Measurements from ENCODE around the gene POU6F2.
A peak's percentile ranks its signal among the peaks of the same experiment; 100 is the strongest.
"Not testable (repeated sequence)": the region's sequence is repeated elsewhere in the genome, so short reads cannot be mapped to it uniquely, and the experiment has no call there.

Gene POU6F2

DNA sequence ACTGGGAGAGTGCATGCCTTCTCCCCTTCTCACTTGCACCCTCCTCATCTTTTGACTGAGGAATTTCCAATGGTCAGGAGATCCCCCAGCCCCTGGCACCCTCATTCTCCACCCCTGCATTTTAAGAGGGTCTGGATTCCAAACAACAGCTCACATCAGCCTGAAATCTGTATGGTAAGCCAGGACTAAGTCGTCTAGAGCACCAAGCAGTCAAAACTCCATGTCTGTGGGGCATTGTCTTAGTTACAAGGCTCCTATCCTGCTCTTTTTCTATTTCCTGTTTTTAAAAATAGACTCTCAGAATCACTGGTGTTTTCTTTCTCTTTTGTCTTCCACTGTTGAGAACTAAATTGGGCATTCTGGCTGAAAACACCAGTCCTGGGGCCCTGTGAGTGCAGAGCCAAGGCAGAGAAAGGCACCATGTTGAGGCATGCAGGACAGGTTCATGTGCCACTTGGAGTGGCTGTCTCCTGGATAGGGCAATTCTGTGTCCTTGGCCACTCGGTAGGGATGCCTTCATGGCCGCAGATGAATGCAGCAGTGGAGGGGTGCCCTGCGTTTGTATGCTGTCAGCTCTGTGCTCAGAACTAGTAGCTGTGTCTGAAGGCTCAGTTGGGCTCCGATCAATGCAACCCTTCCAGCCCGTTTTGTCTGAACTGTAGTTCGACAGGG, 371.9 kb downstream of the POU6F2 start:
- in situ Hi-C loops (cut with HindIII; ENCODE audit: low pct_ligation_motif_present, low pct_unique_long_range_greater_than_20kb, low sequenced_read_pairs), result no loop called here

DNA sequence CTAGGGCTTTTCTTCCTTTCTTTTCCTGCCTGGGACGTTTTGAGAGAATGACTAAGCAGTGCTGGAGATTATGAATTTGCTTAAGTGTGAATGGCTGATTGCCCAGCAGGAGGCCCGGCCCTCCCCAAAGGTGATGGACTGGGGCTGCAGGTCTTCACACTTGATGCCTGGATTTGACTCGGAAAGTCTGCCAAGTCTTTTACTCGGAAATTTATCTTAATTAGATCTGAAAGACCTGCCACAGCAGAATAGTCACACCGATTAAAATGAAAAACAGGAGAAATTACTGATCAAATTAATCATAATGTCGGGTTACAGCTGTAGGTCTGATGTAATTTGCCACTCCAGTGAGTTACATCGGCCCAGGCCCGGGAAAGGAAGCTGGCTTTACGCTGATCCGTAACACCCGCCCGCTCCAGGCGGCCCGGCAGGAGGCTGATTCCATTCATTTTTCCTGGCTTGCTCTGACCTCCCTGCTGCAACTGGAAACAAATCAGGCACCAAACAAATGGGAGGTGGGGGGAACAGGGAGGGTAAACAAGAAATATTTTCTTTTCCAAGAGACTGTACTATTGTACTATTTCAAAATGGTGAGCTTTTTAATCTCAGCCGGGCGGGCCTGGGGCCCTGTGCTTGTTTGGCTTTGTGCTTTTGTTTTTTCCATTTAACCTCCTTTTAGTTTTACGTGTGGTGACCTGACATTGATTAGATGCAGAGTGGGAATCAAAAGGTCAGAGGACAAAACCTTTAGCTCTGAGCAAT, 376.1 kb downstream of the POU6F2 start:
- DNase-seq, result peak; percentile 48
- in situ Hi-C loops (cut with HindIII; ENCODE audit: low pct_ligation_motif_present, low pct_unique_long_range_greater_than_20kb, low sequenced_read_pairs), result no loop called here

More for the DNA sequence above, 371.9 kb downstream of the POU6F2 start:
- no peak for DNase-seq

DNA sequence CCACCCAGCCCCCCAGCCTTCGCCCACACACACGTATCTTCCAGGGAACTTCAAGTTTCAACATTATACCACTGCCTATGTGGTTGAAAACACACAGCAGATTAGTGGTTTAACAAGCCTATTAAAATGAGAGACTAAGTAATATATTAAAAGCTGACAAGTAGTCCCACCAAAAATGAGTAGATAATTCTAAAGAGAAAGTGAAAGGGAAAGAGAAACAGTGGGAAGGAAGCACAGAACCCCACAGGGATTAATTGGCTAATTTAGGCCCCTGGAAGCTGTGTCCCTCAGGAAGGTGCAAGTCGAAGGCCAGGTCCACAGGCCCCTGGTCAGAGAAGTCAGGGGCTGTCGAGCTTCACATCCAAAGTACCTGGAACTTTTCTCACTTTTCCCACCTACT, 378.0 kb downstream of the POU6F2 start:
- DNase-seq, result no peak
- in situ Hi-C loops (cut with HindIII; ENCODE audit: low pct_ligation_motif_present, low pct_unique_long_range_greater_than_20kb, low sequenced_read_pairs), result no loop called here

DNA sequence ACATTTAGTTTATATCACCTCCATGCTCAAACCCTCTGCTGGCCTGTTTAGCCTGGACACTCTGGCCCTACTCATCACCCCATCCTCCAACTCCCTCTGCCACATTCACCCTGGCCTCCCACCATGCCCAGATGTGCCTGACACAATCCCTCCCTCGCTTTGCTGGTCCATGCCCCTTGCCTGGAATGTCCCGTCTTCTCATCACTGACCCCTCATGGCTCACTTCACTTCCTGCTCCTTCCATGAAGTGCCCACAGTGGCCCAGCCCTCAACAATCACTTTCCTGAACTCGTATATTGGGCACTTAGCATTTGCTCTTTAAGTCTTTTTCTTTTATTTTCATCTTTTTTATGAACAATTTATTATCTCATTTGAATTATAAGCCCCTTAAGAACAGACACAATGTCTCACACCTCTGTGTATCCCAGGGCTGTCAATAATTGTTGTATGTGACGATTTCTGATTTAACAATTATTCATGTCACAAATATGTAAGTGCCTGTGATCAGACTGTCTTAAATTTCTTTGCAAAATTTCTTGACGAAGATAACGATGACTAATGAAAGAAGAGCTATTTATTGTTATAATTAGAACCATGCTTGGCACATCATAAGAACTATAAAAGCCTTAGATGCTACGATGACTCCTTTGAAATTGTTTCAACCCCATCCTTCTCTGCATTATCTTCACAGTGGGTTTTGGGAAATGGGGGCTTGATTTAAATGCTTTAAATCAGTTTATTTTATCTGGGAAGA, 378.6 kb downstream of the POU6F2 start:
- no peak for DNase-seq
- in situ Hi-C loops (cut with HindIII; ENCODE audit: low pct_ligation_motif_present, low pct_unique_long_range_greater_than_20kb, low sequenced_read_pairs), result no loop called here

DNA sequence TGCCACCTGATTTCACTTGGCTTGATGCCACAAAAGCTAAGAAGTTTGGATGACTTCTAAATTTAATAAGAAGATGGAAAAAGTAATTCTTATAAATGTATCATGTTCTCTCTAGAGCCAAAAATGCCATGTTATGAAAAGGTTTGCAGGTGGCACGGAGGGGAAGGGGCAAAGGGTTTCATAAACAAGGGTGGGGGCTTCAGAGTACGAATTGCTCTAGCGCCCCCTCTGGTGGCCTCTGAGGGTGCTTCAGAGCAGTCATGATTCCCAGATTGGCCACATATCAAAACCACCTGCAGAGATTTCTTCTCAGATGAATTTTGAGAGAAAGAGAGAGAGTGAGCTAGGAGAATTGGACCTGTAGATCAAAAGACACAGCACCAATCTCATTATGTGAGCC, 379.9 kb downstream of the POU6F2 start:
- in situ Hi-C loops (cut with HindIII; ENCODE audit: low pct_ligation_motif_present, low pct_unique_long_range_greater_than_20kb, low sequenced_read_pairs), result no loop called here
- DNase-seq, result peak; percentile 29

DNA sequence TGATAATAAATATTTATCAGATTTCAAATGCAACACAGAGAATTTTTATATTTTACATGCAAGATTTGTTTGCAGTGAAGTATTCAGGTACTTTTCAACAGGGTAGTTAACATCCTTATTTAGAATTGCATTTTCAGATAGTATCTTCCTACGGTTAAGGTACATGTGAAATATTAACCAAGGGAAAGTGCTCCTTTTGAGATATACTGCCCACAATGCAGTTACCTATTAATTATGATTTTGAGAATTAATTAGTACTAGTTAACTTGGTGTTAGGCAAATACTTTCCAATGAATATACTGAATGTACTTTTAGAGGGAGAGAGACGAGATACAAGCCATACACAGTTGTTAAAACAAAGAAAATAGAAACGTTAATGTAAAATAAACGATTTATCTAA, 382.3 kb downstream of the POU6F2 start:
- in situ Hi-C loops (cut with HindIII; ENCODE audit: low pct_ligation_motif_present, low pct_unique_long_range_greater_than_20kb, low sequenced_read_pairs), result no loop called here
- DNase-seq, result no peak

DNA sequence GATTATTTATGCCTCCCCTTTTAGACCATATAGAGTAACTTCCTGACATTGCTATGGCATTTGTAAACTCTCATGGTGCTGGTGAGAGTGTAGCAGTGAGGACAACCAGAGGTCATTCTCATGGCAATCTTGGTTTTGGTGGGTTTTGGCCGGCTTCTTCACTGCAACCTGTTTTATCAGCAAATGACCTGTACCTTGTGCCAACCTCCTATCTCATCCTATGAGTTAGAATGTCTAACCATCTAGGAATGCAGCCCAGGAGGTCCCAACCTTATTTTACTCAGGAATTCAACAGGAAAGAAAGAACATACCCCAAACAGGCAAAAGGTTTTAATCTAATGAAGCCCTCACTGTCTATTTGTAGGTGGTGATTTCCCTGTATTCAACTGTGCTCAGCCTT, 383.1 kb downstream of the POU6F2 start:
- in situ Hi-C loops (cut with HindIII; ENCODE audit: low pct_ligation_motif_present, low pct_unique_long_range_greater_than_20kb, low sequenced_read_pairs), result no loop called here
- no peak for DNase-seq

DNA sequence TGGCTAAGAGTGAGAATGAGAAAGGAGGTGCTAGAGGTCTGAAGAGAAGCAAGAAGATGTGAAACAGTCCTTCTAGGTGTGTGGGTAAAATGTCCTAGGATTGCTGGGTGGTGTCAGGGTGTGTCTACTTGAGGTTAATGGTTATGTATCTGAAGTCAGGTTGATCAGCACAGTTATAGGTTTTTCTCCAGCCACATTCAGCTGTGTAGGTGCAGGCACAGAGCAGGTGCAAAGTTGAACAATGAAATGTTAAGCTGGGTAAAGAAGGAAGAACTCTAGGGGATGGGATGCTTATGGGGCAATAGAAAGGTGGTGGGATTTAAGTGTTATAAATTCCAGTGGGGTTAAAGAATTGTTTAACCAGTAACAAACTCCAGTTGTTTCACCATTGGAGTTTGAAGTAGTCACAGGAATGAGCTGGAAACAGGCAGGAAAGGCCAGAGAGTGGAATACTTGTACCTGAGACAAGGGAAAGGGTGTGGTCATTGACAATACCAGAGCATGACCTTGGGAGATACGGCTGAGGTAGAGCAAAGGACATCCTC, 388.1 kb downstream of the POU6F2 start:
- no peak for DNase-seq
- in situ Hi-C loops (cut with HindIII; ENCODE audit: low pct_ligation_motif_present, low pct_unique_long_range_greater_than_20kb, low sequenced_read_pairs), result no loop called here

DNA sequence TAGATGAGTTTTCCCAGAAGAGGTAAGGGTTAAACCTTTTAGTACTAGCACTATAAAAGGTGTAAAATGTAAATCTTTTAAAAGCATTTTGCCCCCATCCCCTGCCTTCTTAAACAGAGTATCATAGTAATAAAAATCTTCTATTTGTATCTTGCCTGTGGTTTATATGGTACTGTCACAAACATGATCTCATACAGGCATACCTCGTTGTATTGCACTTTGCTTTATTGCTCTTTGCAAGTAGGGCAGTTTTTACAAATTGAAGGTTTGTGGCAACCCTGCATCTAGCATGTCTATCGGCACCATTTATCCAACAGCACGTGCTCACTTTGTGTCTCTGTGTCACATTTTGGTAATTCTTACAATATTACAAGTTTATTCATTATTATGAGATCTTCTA, 389.7 kb downstream of the POU6F2 start:
- in situ Hi-C loops (cut with HindIII; ENCODE audit: low pct_ligation_motif_present, low pct_unique_long_range_greater_than_20kb, low sequenced_read_pairs), result no loop called here
- DNase-seq, result no peak

DNA sequence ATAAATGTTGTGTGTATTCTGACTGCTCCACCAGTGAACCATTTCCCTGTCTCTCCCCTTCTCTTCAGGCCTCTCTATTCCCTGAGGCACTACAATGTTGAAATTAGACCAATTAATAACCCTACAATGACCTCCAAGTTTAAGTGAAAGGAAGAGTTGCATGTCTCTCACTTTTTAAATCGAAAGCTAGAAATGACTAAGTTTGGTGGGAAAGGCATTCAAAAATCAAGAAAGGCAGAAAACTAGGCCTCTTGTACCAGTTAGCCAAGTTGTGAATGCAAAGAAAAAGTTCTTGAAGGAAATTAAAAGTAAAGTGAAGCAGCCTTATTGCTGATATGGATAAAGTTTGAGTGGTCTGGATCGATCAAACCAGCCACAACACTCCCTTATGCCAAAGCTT, 390.2 kb downstream of the POU6F2 start:
- in situ Hi-C loops (cut with HindIII; ENCODE audit: low pct_ligation_motif_present, low pct_unique_long_range_greater_than_20kb, low sequenced_read_pairs), result no loop called here
- no peak for DNase-seq

DNA sequence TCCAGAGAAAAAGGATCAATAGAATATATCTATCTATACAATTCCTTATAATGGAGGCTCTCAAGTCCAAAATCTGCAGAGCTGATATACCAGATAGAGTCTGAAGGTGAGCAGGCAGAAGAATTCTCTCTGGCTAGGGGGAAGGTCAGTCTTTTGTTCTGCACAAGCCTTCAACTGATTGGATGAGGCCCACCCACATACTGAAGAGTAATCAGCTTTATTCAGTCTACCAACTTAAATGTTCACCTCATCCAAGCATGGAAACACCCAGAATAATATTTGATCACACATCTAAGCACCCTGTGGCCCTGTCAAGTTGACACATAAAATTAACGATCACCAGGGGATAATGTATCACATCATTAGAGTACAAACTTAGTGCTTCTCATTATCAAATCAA, 394.7 kb downstream of the POU6F2 start:
- in situ Hi-C loops (cut with HindIII; ENCODE audit: low pct_ligation_motif_present, low pct_unique_long_range_greater_than_20kb, low sequenced_read_pairs), result no loop called here
- DNase-seq, result no peak

DNA sequence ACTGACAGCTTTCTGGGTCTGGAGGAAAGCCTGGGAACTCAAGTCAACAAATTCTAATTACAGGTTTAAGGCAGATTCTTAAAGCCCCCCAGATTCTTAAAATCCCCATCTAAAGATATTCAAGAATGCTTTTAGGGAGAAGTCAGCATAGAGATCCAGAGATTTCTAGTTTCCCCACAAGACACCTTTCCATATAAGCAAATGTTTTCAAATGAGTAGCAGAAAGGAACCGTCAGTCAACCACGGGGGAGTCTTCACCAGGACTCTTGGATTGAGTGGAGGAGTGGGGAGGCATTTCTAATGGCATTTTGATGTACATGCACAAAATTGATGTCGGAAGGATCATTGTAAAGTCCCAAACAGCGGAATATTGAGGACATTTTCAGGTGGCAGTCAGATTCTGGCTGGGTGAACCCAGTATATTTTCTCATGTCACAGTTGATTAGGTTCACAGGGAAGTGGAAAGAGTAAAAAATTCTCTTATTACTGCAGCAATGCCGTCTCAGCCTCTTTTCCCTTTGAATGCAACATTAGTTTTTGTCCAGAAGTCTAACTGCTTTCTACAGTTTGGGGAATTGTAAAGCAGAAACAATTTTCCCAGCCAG, 396.8 kb downstream of the POU6F2 start:
- no peak for DNase-seq
- in situ Hi-C loops (cut with HindIII; ENCODE audit: low pct_ligation_motif_present, low pct_unique_long_range_greater_than_20kb, low sequenced_read_pairs), result no loop called here

DNA sequence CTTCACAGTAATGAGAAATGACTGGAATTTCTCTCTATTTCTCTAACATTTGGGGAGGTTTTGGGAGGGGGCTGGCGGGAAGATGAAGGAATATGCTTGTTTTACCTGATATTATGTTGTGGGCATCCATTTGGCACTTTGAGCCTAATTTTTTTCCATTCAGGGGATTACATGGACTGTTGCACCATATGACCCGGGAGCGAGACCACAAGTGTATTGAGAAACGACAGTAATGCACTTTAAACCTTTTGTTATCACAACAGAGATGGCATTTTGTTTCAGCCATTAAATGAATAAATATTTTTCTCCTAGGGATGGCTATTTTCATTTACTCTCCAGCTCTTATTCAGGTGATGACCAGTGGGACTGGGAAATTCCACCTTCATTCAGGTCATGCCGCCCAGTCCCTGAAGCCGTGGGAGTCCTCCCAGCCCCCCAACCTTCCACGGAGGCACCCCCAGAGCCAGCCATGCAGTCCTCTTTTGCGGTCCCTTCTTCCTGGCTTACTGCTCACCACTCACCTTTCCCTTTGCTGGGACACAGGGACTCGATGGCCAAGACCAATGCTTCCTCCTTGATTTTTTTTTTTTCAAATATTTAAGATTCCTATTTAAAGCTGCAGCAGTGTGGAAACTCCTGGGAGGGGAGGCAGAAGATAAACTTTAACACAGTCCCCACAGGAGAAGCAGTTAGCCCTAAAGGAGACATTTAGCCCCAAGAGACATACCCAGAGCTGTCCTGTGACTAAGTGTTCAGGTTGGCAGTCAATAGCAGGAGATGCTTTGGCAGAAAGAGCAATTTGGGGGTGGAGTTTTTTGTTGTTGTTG, 397.6 kb downstream of the POU6F2 start:
- DNase-seq, result no peak
- in situ Hi-C loops (cut with HindIII; ENCODE audit: low pct_ligation_motif_present, low pct_unique_long_range_greater_than_20kb, low sequenced_read_pairs), result no loop called here

DNA sequence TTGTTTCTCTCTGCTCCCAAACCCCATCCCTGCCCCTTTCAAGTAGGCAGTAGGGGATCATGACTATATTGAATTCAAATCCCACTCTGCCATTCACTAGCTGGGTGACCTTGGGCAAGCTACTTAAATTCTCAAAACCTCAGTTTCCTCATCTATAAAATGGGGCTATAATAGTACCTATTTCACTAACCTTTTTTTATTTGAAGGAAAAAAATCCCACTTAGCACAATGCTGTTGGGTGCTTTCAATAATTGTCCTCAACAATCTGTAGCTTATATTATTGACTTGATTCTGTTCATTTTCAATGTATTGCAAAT, 398.1 kb downstream of the POU6F2 start:
- in situ Hi-C loops (cut with HindIII; ENCODE audit: low pct_ligation_motif_present, low pct_unique_long_range_greater_than_20kb, low sequenced_read_pairs), result no loop called here
- no peak for DNase-seq

DNA sequence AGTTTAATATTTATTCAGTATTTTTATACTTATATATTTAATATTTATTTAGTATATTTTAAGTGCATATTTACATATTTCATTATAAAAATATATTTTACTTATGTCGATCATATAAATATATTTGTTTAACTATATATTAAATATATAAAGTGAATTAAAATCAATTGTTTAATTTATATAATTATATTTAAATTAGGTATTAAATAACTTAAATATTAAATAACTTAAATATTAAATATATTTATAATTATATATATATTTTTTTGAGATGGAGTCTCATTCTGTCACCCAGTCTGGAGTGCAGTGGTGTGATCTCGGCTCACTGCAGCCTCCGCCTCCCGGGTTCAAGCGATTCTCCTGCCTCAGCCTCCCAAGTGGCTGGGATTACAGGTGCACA, 399.2 kb downstream of the POU6F2 start:
- DNase-seq; in situ Hi-C loops (cut with HindIII; ENCODE audit: low pct_ligation_motif_present, low pct_unique_long_range_greater_than_20kb, low sequenced_read_pairs): not testable (repeated sequence)

DNA sequence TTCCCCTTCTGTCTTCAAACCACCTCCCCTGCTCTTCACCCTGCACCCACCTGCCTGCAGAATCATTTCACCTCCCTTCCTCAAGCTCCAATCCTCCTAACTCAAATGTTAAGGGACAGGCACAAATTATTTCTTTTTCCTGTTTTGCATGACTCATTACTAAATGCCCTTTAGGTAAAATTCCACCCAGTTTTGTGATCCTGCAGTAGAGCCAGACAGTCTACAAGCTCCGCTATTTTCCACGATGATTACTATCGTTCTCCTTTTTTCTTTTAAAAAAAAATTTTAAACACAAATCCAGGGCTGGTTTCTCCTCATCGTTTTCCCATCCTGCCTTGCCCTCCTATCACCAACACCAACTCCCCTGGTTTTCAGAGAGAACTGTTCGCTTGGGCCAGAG, 401.7 kb downstream of the POU6F2 start:
- in situ Hi-C loops (cut with HindIII; ENCODE audit: low pct_ligation_motif_present, low pct_unique_long_range_greater_than_20kb, low sequenced_read_pairs), result no loop called here
- no peak for DNase-seq

DNA sequence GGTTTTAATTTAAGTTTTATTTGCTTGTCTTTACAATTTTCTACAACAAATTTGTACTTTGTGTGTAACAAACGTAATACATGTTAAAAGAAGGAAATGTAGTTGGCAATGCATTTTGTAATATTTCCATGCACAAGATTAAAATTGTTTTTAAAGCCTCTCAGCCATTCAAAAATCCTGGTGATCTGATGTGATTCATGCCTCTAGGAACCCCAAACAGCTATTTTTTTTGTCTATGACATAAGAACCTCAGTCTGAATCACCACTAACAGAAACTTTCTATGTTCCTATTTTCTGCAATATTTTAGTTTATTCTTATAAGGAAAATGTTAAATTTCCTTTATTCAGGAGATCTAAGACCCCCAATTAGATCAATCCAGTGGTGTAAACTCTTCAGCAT, 405.4 kb downstream of the POU6F2 start:
- DNase-seq, result no peak
- in situ Hi-C loops (cut with HindIII; ENCODE audit: low pct_ligation_motif_present, low pct_unique_long_range_greater_than_20kb, low sequenced_read_pairs), result no loop called here

DNA sequence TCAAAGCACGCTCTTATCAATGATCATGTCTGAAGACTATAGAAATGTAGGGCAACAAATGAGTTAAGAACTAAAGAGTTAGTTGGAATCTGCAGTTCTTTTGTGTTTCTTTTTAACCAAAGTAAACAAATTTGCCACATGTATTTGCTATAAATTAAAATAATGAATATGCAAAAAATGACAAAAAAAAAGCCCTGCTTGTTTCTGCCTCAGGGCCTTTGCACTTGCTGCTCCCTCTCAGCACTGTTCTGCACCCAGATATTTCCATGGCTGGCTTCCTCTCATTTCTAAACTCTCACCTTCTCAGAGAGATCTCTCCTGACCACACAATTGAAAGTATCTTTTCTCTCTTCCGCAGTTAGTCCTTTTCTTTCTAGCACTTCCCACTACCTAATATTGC, 406.7 kb downstream of the POU6F2 start:
- DNase-seq, result no peak
- in situ Hi-C loops (cut with HindIII; ENCODE audit: low pct_ligation_motif_present, low pct_unique_long_range_greater_than_20kb, low sequenced_read_pairs), result no loop called here
